Keratinocyte (primary cell): ENCODE measurements around the gene A2M.

ENCODE experiments used
- CTCF ChIP-seq, 3 experiments: IDR thresholded peaks in 1 of 3; conservative IDR thresholded peaks in 1 of 3; optimal IDR thresholded peaks in 1 of 3; 2 replicates in 2 of 3; 3 replicates in 1 of 3; pipeline versions ENCODE3 to v1.5.1; 2011; ENCODE audit warnings: low read length in 3 of 3, mild to moderate bottlenecking in 3 of 3, moderate library complexity in 2 of 3, control low read depth in 1 of 3, inconsistent platforms in 1 of 3; ENCODE audit not compliant: insufficient read depth in 2 of 3; ENCODE audit errors: extremely low read depth in 1 of 3
- EZH2 ChIP-seq: IDR thresholded peaks from one replicate; pipeline ENCODE4 v1.6.1; 2012; ENCODE audit warnings: inconsistent platforms, mild to moderate bottlenecking, low read length, moderate library complexity

- no peak for TF ChIP-seq CTCF (optimal IDR thresholded peaks at IDR 0.05 in 1 of 3, IDR thresholded peaks at IDR 0.05 in 1 of 3, conservative IDR thresholded peaks at IDR 0.05 in 1 of 3; ENCODE audit: extremely low read depth in 1 of 3, insufficient read depth in 2 of 3, low read length in 3 of 3)
- no peak for TF ChIP-seq EZH2
These were observed 40.6 kb downstream of the A2M start for GRCh38 chr12:9075138-9075535.
